ENCODE data around the gene INTS14.
A peak's percentile ranks its signal among the peaks of the same experiment; 100 is the strongest.

INTS14 gene

DNA sequence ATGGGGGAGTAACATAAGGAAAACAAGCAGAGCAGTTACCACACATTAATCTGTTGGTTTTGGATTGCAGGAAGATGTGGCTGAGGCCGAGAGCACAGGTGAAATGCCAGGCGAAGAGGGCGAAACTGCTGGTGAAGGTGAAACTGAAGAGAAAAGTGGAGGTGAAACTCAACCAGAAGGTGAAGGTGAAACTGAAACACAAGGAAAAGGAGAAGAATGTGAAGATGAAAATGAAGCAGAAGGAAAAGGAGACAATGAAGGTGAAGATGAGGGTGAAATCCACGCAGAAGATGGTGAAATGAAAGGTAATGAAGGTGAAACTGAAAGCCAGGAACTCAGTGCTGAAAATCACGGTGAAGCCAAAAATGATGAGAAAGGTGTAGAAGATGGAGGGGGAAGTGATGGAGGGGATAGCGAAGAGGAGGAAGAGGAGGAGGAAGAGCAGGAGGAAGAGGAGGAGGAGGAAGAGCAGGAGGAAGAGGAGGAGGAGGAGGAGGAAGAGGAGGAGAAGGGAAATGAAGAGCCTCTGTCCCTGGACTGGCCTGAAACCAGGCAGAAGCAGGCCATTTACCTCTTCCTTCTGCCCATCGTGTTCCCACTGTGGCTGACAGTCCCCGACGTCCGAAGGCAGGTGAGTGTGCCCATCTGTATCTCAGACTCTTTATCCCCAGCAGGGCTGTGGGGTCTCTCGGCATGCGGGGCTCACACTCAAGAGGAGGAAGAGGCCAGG, 39.5 kb upstream of the INTS14 start:
- Histone ChIP-seq H3K36me3 (peaks cover 8 to 40% (median 13%) of the 10 kb centered on the region in 11 experiments; a peak in 20 of 22 replicates), H3K27ac (no peak overlapping the region), H3K9ac (no peak overlapping the region), H3K4me1 (peaks cover 0 to 5% (median 0%) of the 10 kb centered on the region in 10 experiments; a peak in 2 of 20 replicates), H3K27me3 (no peaks in the 10 kb centered on the region), H3K9me3 (replicated peaks in 1 of 11) (no peaks in the 10 kb centered on the region), H4K20me1 (no peaks in the 10 kb centered on the region), H3K4me3 (no peak overlapping the region), H3K4me2 (no peak overlapping the region)
- TF ChIP-seq Cebpa-rat (IDR thresholded peaks at IDR 0.05): no peak

DNA sequence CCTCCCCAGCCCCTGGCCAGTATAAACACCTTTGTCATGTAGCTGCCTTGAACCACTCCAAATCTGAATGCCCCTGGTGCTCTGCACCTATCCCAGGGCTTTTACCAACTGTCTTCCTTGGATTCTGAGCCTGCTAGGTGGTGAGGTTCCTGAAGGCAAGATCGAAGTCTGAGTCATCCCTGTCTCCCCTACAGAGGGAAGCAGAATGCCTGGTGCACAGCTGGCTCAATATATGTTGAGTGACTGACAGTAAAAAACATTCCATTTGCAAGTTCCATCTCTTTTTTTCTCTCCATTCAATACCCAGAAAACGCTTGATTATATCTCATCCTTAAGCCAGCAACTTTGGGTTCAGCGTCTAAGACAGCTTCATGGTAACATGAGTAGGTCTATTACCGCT, 35.6 kb upstream of the INTS14 start:
- no peaks in the 10 kb centered on the region for H3K27me3 ChIP-seq
- H3K9me3 ChIP-seq (replicated peaks in 1 of 11): no peaks in the 10 kb centered on the region
- TF ChIP-seq Cebpa-rat (IDR thresholded peaks at IDR 0.05): no peak
- no peaks in the 10 kb centered on the region for H4K20me1 ChIP-seq
- no peak overlapping the region for H3K27ac ChIP-seq
- H3K4me3 ChIP-seq: no peak overlapping the region
- H3K9ac ChIP-seq: no peak overlapping the region
- no peak overlapping the region for H3K4me2 ChIP-seq
- peaks cover 0 to 9% (median 4%) of the 10 kb centered on the region in 10 experiments; a peak in 7 of 20 replicates for H3K4me1 ChIP-seq
- peaks cover 0 to 8% (median 0%) of the 10 kb centered on the region in 11 experiments; a peak in 5 of 22 replicates for H3K36me3 ChIP-seq

DNA sequence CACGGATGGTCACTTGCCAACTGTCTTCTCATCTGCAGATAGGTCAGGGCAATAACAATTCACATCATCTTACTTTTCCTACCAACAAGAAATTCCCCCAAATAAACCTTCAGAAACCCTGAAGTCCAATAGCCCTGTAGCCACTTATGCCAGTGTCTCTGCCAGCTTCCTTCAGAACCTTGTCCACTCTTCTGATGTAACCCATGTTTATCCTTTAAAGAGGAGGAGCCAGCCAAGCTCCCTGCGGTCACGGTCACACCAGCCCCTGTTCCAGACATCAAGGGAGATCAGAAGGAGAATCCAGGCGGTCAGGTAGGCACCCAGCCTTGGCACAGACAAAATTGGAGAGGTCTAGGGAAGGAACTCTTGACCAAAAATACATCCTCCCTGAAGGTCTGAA, 34.5 kb upstream of the INTS14 start:
- Histone ChIP-seq H3K27ac (no peak overlapping the region), H4K20me1 (no peaks in the 10 kb centered on the region), H3K9me3 (replicated peaks in 1 of 11) (no peaks in the 10 kb centered on the region), H3K36me3 (no peaks in the 10 kb centered on the region), H3K4me3 (no peak overlapping the region), H3K4me1 (peaks cover 0 to 12% (median 4%) of the 10 kb centered on the region in 10 experiments; a peak in 9 of 20 replicates), H3K9ac (no peak overlapping the region), H3K27me3 (no peaks in the 10 kb centered on the region), H3K4me2 (no peak overlapping the region)
- TF ChIP-seq Cebpa-rat (IDR thresholded peaks at IDR 0.05): no peak

DNA sequence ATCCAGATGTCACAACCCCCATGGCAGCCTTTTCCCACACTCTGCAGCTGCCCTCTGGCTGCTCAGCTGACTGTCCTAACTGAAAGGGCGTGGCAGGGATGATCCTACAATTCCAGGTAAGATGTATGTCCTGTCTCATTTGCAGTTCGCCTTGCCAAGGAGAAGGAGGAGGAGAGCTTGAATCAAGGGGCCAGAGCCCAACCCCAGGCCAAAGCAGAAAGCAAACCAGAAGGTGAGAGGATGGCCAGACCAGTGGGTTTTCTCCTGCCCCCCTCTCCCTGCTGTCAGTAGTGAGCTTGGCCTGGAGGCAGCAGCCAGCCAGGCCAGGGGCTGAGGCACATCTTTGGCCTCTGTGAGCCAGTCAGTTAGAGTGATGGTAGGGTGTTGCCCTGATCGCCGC, 33.4 kb upstream of the INTS14 start:
- Histone ChIP-seq H3K9ac (no peak overlapping the region), H3K4me2 (no peak overlapping the region), H3K4me3 (no peak overlapping the region), H3K27ac (no peak overlapping the region), H3K27me3 (no peaks in the 10 kb centered on the region), H3K36me3 (no peaks in the 10 kb centered on the region), H4K20me1 (no peaks in the 10 kb centered on the region), H3K4me1 (peaks cover 0 to 18% (median 6%) of the 10 kb centered on the region in 10 experiments; a peak in 10 of 20 replicates), H3K9me3 (replicated peaks in 1 of 11) (no peaks in the 10 kb centered on the region)
- TF ChIP-seq Cebpa-rat (IDR thresholded peaks at IDR 0.05): no peak

DNA sequence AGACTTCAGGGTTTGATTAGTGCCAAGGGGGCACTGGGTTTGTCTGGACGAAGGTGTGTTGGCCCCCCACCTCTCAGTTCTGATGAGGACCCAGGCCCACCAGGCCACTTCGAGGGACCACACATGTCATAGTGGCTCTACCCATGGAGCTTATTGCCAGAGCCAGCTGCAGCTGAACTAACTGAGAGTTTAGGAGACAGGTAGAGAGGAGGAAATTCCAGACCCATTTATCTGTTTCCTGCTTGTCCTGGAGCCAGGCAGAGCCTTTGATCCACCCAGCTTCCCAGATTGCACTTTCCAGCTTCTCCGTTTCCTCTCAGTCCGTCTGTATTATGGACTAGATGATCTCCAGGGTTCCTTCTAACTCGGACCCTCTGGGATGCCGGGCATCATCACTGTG, 31.7 kb upstream of the INTS14 start:
- no peak overlapping the region for H3K4me3 ChIP-seq
- no peaks in the 10 kb centered on the region for H3K9me3 ChIP-seq (replicated peaks in 1 of 11)
- H3K36me3 ChIP-seq: no peaks in the 10 kb centered on the region
- H3K9ac ChIP-seq: no peak overlapping the region
- H3K27me3 ChIP-seq: no peaks in the 10 kb centered on the region
- H3K4me1 ChIP-seq: peaks cover 0 to 23% (median 11%) of the 10 kb centered on the region in 10 experiments; a peak in 13 of 20 replicates
- no peak overlapping the region for H3K27ac ChIP-seq
- TF ChIP-seq Cebpa-rat (IDR thresholded peaks at IDR 0.05): no peak
- no peaks in the 10 kb centered on the region for H4K20me1 ChIP-seq
- no peak overlapping the region for H3K4me2 ChIP-seq

DNA sequence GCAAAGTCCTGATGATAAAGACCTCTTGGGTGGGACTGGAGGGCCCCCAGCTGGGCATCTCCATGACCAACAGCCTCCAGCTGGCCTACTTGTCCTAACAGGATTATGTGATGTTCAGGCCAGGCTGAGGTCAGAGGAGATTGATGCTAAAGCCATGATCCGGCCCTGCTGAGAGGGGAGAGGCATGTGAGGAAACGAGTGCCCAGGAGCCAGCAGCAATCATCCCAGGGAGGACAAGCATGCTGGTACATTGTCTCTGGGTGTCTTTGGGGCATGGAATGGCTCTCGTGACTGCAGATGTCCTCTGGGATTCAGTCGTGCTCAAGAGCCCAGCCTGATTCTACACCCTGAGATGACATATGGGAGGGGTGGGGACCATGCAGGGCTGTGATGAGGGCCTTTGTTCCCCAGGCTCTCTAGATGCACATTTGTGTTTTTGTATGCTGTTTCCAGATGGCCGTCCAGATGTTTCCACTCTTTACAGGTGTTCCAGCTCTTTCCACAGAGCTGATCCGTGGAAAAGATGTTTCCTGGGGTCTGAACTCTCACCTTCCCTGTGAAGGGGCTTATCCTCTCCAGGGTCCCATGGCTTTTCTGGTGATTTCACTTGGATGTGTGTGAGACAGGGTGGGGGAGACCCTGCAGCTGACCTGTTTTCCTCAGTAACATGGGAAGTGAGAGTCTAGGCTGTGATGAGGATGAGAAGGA, 31.0 kb upstream of the INTS14 start:
- Histone ChIP-seq H3K9ac (no peak overlapping the region), H3K27me3 (no peaks in the 10 kb centered on the region), H3K4me2 (0 out of 22 replicates have a peak overlapping the region, but pooled peaks of 2 of the 11 experiments have one; percentile 0 to 6), H3K27ac (no peak overlapping the region), H3K9me3 (replicated peaks in 1 of 11) (no peaks in the 10 kb centered on the region), H3K4me3 (no peak overlapping the region), H3K36me3 (no peaks in the 10 kb centered on the region), H4K20me1 (no peaks in the 10 kb centered on the region), H3K4me1 (peaks cover 0 to 23% (median 10%) of the 10 kb centered on the region in 10 experiments; a peak in 11 of 20 replicates)
- no peak for TF ChIP-seq Cebpa-rat (IDR thresholded peaks at IDR 0.05)

DNA sequence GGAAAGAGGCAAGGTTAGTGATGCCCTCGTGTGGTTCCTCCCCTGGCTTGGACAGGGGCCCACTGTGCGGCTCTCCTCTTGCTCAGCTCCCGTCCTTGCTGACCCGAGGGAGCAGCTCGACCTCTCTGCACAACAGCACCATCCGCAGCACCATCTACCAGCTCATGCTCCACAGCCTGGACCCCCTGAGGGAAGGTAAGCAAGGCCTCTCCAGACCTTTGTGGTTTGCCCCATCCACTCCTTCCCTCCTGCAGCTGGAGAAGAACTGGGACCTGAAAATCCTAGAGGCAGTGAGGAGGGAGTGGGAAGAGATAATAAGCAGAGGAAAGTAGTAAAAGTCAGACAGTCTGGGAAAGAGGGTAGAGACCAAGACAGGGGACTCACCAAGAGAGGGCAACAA, 28.6 kb upstream of the INTS14 start:
- H3K27me3 ChIP-seq: no peaks in the 10 kb centered on the region
- TF ChIP-seq Cebpa-rat (IDR thresholded peaks at IDR 0.05): no peak
- no peaks in the 10 kb centered on the region for H4K20me1 ChIP-seq
- no peak overlapping the region for H3K27ac ChIP-seq
- H3K4me2 ChIP-seq: 0 out of 22 replicates have a peak overlapping the region, but pooled peaks of 1 of the 11 experiments have one; percentile 20
- no peaks in the 10 kb centered on the region for H3K36me3 ChIP-seq
- H3K9me3 ChIP-seq (replicated peaks in 1 of 11): no peaks in the 10 kb centered on the region
- no peak overlapping the region for H3K4me3 ChIP-seq
- H3K4me1 ChIP-seq: peaks cover 0 to 23% (median 10%) of the 10 kb centered on the region in 10 experiments; a peak in 11 of 20 replicates
- H3K9ac ChIP-seq: no peak overlapping the region

DNA sequence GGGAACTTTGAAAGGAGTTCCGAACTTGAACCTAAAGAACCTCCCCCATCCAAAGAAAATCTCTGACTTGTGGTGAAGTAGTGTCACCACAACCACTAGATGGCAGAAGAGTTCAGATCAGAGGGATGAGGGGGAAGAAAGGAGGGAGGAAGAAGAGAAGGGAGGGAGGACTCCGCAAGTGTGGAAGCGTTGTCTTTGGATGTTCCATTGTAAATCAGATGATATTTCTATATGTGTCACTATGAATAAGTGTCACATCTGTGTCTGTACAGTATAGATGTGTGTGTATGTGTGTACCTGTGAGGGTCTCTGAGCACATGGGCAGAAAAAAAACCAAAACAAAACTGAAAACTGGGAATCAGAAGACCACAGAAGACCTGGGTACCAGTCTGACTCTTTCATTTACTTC, 27.8 kb upstream of the INTS14 start:
- H4K20me1 ChIP-seq: no peaks in the 10 kb centered on the region
- H3K27me3 ChIP-seq: no peaks in the 10 kb centered on the region
- H3K36me3 ChIP-seq: no peaks in the 10 kb centered on the region
- H3K4me2 ChIP-seq: peak overlapping the region in 7 of 11 experiments; percentile 11 to 52 (median 20); a peak in 9 of 22 replicates
- H3K9me3 ChIP-seq (replicated peaks in 1 of 11): no peaks in the 10 kb centered on the region
- H3K27ac ChIP-seq: no peak overlapping the region
- H3K9ac ChIP-seq: no peak overlapping the region
- no peak overlapping the region for H3K4me3 ChIP-seq
- TF ChIP-seq Cebpa-rat (IDR thresholded peaks at IDR 0.05): no peak
- H3K4me1 ChIP-seq: peaks cover 5 to 23% (median 13%) of the 10 kb centered on the region in 10 experiments; a peak in 13 of 20 replicates

DNA sequence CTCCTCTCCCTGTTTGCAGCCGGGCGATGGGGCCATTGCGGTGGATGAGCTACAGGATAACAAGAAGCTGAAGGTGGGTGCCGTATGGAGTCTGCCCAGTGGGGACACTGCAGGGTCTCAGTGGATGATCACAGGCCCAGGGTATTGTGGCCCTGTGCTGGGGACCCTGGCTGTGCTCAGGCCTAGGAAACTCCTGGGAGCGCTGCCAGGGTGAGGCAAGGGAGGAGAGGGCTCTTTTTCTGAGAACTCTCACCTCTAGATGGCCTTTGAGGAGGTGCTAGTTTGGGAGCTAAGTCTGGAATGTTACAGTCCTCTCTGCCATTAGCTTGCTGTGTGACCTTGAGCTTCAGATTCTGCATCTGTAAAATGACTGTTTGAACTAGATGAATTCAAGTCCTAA, 27.2 kb upstream of the INTS14 start:
- Histone ChIP-seq H3K4me3 (no peak overlapping the region), H3K36me3 (no peaks in the 10 kb centered on the region), H3K9ac (peak overlapping the region in 1 of 11 experiments; percentile 7; a peak in 1 of 22 replicates), H3K27ac (no peak overlapping the region), H3K9me3 (replicated peaks in 1 of 11) (no peaks in the 10 kb centered on the region), H3K4me1 (peaks cover 5 to 23% (median 13%) of the 10 kb centered on the region in 10 experiments; a peak in 13 of 20 replicates), H3K27me3 (no peaks in the 10 kb centered on the region), H4K20me1 (no peaks in the 10 kb centered on the region), H3K4me2 (peak overlapping the region in 4 of 11 experiments; percentile 11 to 52 (median 18); a peak in 6 of 22 replicates)
- no peak for TF ChIP-seq Cebpa-rat (IDR thresholded peaks at IDR 0.05)

Data from BLaER1 treated with 17β-estradiol and CSF1 and Interleukin-3, amounts not matched to agents 10 nM and 100 nM (cell line).